ENCODE results near the gene SEC62. TPM values are rescaled to one million over a fixed set of nuclear protein-coding genes. Genes with fewer than 3 reads are reported as not detected.

The SEC62 gene
- total and polyA plus RNA-seq, 2 of the 4 experiments (the other 2 are of a cell fraction): 33.2 to 36.6 TPM

DNA sequence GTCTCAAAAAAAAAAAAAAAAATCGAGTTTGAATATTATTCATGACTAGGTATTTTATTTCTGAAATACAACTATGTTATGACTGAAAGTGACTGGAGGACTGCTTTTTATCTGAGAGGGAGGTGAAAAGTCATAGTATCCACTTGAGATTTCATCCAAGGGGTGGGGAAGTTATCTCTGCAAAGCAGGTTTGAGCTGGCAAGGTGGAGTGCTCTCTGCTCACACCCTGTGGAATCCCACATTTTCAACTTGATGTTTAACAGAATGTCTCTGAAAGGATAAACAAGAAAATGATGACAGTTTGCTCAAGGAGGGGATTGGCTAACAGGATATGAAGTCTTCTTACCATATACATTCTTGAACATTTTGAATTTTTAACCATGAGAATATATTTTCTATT lies 27.3 kb upstream of the SEC62 start:
- H4K8ac ChIP-seq (ENCODE audit: low read depth in 2 of 2, low read length in 2 of 2): no peak overlapping the region
- no peak overlapping the region for H3K14ac ChIP-seq (replicated peaks; ENCODE audit: low read depth, low read length)
- H3K18ac ChIP-seq (ENCODE audit: low read depth, low read length): no peak overlapping the region
- H2BK20ac ChIP-seq (ENCODE audit: low read depth, low read length): no peak overlapping the region
- dilution Hi-C loops (cut with HindIII; ENCODE audit: low sequenced_read_pairs, unreplicated experiment) (no loop called here), in situ Hi-C loops (cut with MboI; ENCODE audit: low sequenced_read_pairs) (no loop called here), intact Hi-C loops (cut with micrococcal nuclease) (no loop called here)
- H3K4me2 ChIP-seq (ENCODE audit: low read depth, low read length): no peak overlapping the region
- no peak for ATAC-seq (ENCODE audit: low read depth)
- H4K20me1 ChIP-seq (ENCODE audit: insufficient read depth, low read length): no peaks in the 10 kb centered on the region
- no peaks in the 10 kb centered on the region for H3K9me1 ChIP-seq (ENCODE audit: insufficient read depth, low read length)
- no peak overlapping the region for H4K5ac ChIP-seq (ENCODE audit: low read depth, low read length)
- DNase-seq: no peak
- no peak overlapping the region for H2BK5ac ChIP-seq (ENCODE audit: low read depth, low read length, poor library complexity, severe bottlenecking)
- no peak overlapping the region for H4K91ac ChIP-seq (ENCODE audit: insufficient read depth, low read depth, low read length)
- ChIA-PET CTCF (interaction anchor here (0.7 kb wide), 1 partner anchor 806 kb away, joined by 3 read pairs; no protein-coding TSS in a partner anchor), POLR2A (ENCODE audit: unreplicated experiment) (interaction anchor here (0.9 kb wide), 1 partner anchor 10 kb away, joined by 3 read pairs; no protein-coding TSS in a partner anchor)
- no peaks in the 10 kb centered on the region for H3K36me3 ChIP-seq (ENCODE audit: control insufficient read depth, insufficient read depth, low read length)
- BruUV-seq (replicated peaks): no TSS peak
- H3K27me3 ChIP-seq (ENCODE audit: control insufficient read depth, insufficient read depth, low read length): peaks cover 22% of the 10 kb centered on the region
- H2BK120ac ChIP-seq (ENCODE audit: low read depth, low read length): no peak overlapping the region
- no peak overlapping the region for H3K23ac ChIP-seq (ENCODE audit: low read depth, low read length)
- H3K79me1 ChIP-seq (ENCODE audit: low read depth in 1 of 2, low read length in 2 of 2): no peaks in the 10 kb centered on the region
- no CpG with 5 or more reads among the region's 1 CpG for WGBS, 2 experiments (ENCODE audit: extremely low coverage in 2 of 2, insufficient read length in 1 of 2)
- no peak overlapping the region for H3K27ac ChIP-seq (ENCODE audit: insufficient read depth, low read length)
- H2AK5ac ChIP-seq (ENCODE audit: low read depth, low read length): no peak overlapping the region
- H2BK15ac ChIP-seq (ENCODE audit: low read depth, low read length): no peak overlapping the region
- H3K4me3 ChIP-seq (ENCODE audit: insufficient read depth, low read depth, low read length): no peak overlapping the region
- H2AK9ac ChIP-seq (replicated peaks; ENCODE audit: low read depth, low read length, poor library complexity): no peak overlapping the region
- no peak overlapping the region for H2AFZ ChIP-seq (replicated peaks; ENCODE audit: low read length, poor library complexity)
- no peaks in the 10 kb centered on the region for H3K4me1 ChIP-seq (ENCODE audit: control insufficient read depth, insufficient read depth, low read length)
- no peak overlapping the region for H3K4ac ChIP-seq (ENCODE audit: low read depth, low read length)
- no peak overlapping the region for H3K9ac ChIP-seq (ENCODE audit: low read depth, low read length)
- H3K56ac ChIP-seq (ENCODE audit: extremely low read depth, insufficient read depth, low read length): no peak overlapping the region
- no peak for TF ChIP-seq CHD1 (IDR thresholded peaks at IDR 0.05; ENCODE audit: low read depth, low read length)
- TF ChIP-seq CEBPB (IDR thresholded peaks at IDR 0.05; ENCODE audit: low read depth, low read length): no peak
- TF ChIP-seq RAD21 (IDR thresholded peaks at IDR 0.05; ENCODE audit: low read length): no peak
- TF ChIP-seq, protein P1, sequence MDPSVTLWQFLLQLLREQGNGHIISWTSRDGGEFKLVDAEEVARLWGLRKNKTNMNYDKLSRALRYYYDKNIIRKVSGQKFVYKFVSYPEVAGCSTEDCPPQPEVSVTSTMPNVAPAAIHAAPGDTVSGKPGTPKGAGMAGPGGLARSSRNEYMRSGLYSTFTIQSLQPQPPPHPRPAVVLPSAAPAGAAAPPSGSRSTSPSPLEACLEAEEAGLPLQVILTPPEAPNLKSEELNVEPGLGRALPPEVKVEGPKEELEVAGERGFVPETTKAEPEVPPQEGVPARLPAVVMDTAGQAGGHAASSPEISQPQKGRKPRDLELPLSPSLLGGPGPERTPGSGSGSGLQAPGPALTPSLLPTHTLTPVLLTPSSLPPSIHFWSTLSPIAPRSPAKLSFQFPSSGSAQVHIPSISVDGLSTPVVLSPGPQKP (IDR thresholded peaks at IDR 0.05; ENCODE audit: borderline replicate concordance, low read depth, low read length): no peak
- TF ChIP-seq MXI1 (IDR thresholded peaks at IDR 0.05; ENCODE audit: borderline replicate concordance, low read depth, low read length): no peak
- TF ChIP-seq FOS (IDR thresholded peaks at IDR 0.05; ENCODE audit: low read depth, low read length): no peak
- TF ChIP-seq RCOR1 (IDR thresholded peaks at IDR 0.05; ENCODE audit: insufficient replicate concordance, low read length): no peak
- no peak for TF ChIP-seq MAFK (IDR thresholded peaks at IDR 0.05; ENCODE audit: low read depth, low read length)
- no peaks in the 10 kb centered on the region for H3K9me3 ChIP-seq (ENCODE audit: control insufficient read depth, insufficient read depth, low read length)
